ENCODE data around the gene SUPT7L.

GRCh38 chr2:27683390-27684071, 20.1 kb upstream of the SUPT7L start:
- no peak for TF ChIP-seq POLR2A (IDR thresholded peaks at IDR 0.05)
- TF ChIP-seq CTCF (IDR thresholded peaks at IDR 0.05), result peak; percentile 74 to 99 (median 98)
